ENCODE measurements around the gene GLIS1. TPM values are rescaled to one million over a fixed set of nuclear protein-coding genes. Genes with fewer than 3 reads are reported as not detected.

Gene GLIS1
- total RNA-seq, 4 donors from 2014 or later, result not detected

DNA sequence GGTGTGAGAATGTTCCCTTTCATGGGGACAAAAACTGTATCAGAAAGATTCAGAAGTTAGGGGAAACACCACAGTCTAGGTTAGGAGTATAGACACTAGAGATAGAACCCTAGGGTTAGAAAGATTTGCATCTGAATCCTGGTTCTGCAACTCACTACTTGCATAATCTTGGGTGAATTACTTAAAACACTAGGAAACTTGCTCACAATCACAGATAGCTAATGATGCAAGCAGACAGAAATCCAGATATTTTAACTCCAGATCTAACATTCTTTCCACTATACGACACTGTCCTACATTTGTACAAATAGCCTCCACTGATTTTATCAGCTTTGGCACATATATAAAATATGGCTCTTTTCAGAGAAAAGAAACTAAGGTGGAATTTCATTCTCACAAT is 30.8 kb upstream of the GLIS1 start:
- Histone ChIP-seq H3K4me1 (peaks cover 0 to 5% of the 10 kb centered on the region in 2 donors), H3K27ac (no peak overlapping the region), H3K36me3 (peaks cover 0 to 16% of the 10 kb centered on the region in 2 donors), H3K27me3 (no peaks in the 10 kb centered on the region), H3K4me3 (no peak overlapping the region), H3K9me3 (no peaks in the 10 kb centered on the region)
- intact Hi-C loops (cut with DNase I; ENCODE audit: low total_unique reads) (no loop called here), in situ Hi-C loops (cut with MboI; ENCODE audit: low sequenced_read_pairs in 4 of 4) (no loop called here)
- DNase-seq, result no peak
- no peak for ATAC-seq
- TF ChIP-seq, protein P1, sequence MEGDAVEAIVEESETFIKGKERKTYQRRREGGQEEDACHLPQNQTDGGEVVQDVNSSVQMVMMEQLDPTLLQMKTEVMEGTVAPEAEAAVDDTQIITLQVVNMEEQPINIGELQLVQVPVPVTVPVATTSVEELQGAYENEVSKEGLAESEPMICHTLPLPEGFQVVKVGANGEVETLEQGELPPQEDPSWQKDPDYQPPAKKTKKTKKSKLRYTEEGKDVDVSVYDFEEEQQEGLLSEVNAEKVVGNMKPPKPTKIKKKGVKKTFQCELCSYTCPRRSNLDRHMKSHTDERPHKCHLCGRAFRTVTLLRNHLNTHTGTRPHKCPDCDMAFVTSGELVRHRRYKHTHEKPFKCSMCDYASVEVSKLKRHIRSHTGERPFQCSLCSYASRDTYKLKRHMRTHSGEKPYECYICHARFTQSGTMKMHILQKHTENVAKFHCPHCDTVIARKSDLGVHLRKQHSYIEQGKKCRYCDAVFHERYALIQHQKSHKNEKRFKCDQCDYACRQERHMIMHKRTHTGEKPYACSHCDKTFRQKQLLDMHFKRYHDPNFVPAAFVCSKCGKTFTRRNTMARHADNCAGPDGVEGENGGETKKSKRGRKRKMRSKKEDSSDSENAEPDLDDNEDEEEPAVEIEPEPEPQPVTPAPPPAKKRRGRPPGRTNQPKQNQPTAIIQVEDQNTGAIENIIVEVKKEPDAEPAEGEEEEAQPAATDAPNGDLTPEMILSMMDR (IDR thresholded peaks at IDR 0.05 in 4 of 5, conservative IDR thresholded peaks at IDR 0.05 in 1 of 5), result no peak
- no peak for TF ChIP-seq POLR2A (IDR thresholded peaks at IDR 0.05)

DNA sequence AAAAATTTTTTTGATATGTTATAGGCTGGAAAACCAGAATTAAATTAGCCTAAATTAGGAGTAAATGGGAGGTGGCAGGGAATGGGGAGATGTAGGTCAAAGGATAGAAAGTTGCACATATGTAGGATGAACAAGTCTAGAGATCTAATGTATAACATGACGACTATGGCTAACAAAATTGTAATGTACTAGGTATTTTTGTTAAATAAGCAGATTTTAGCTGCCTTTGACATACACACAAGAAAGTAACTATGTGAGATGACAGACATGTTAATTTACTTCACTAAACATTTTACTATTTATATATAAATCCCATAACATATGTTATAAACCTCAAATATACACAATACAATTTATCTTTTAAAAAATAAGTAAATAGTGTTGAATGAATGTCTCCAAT is 30.2 kb upstream of the GLIS1 start:
- peaks cover 0 to 16% of the 10 kb centered on the region in 2 donors for H3K36me3 ChIP-seq
- ATAC-seq (no peak), DNase-seq (no peak)
- intact Hi-C loops (cut with DNase I; ENCODE audit: low total_unique reads), result no loop called here
- H3K9me3 ChIP-seq, result no peaks in the 10 kb centered on the region
- TF ChIP-seq, protein P1 (IDR thresholded peaks at IDR 0.05 in 4 of 5, conservative IDR thresholded peaks at IDR 0.05 in 1 of 5), result no peak
- in situ Hi-C loops (cut with MboI; ENCODE audit: low sequenced_read_pairs in 4 of 4), result no loop called here
- peaks cover 0 to 5% of the 10 kb centered on the region in 2 donors for H3K4me1 ChIP-seq
- H3K4me3 ChIP-seq, result no peak overlapping the region
- no peak overlapping the region for H3K27ac ChIP-seq
- H3K27me3 ChIP-seq, result no peaks in the 10 kb centered on the region

DNA sequence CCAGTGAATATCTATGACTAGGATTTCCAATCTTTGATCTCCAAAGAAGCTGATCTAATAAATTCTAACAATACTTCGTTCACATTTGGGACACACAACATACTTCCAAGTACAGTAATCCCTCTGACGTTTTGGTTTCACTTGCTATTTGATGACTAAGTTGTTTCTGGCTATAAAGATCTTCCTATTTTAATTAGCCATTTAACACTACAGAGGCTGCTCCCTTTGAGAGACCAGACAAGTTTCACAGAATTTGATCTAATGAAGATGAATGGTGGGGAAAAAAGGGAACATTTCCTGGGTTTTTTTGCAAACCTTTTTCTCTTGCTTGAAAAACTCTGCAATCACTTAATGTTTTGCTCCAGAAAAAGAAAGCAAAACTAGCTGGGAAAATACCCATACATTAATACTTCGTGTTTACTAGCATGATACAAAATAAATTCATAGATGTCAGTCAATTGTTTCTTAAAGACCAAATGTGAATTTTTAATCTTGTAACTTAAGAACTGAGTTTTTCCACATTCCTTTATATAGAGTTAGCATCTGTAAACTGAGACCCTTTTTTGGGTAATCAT is 28.0 kb upstream of the GLIS1 start:
- DNase-seq, result no peak
- Histone ChIP-seq H3K4me3 (no peak overlapping the region), H3K27ac (no peak overlapping the region), H3K9me3 (no peaks in the 10 kb centered on the region), H3K36me3 (peaks cover 0 to 11% of the 10 kb centered on the region in 2 donors), H3K27me3 (no peaks in the 10 kb centered on the region), H3K4me1 (peaks cover 0 to 5% of the 10 kb centered on the region in 2 donors)
- TF ChIP-seq, protein P1 (IDR thresholded peaks at IDR 0.05 in 4 of 5, conservative IDR thresholded peaks at IDR 0.05 in 1 of 5), result no peak
- TF ChIP-seq POLR2A (IDR thresholded peaks at IDR 0.05), result no peak
- intact Hi-C loops (cut with DNase I; ENCODE audit: low total_unique reads), result no loop called here
- no peak for ATAC-seq
- in situ Hi-C loops (cut with MboI; ENCODE audit: low sequenced_read_pairs in 4 of 4), result no loop called here

DNA sequence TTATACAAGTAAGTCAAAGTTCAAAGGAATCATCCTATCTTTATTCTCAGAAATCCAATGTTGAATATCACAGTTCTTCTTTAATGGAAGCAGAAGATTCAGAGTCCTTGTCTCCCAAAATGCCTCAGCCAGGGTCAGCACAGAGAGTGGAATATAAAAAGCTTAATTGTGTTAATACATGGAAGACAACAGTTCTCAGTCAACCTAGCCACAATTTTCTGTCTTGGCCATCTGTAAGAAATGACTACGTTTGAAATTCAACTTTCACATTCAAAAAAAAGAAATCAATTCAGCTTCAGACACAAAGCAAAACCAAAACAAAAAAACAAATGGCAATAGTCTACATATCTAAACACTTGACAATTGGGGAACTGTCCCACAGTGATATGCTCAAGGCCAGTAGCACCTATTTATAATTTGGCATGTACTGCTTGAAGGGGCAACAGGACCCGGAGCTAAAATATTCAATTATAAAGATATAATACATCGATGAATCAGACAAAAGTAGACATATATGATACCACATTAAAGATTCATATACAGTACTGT is 27.3 kb upstream of the GLIS1 start:
- no peak for DNase-seq
- peak overlapping the region in 2 of 4 donors; percentile 12 to 14 for H3K27ac ChIP-seq
- H3K4me1 ChIP-seq, result peaks cover 0 to 5% of the 10 kb centered on the region in 2 donors
- TF ChIP-seq POLR2A (IDR thresholded peaks at IDR 0.05), result no peak
- TF ChIP-seq, protein P1 (IDR thresholded peaks at IDR 0.05 in 4 of 5, conservative IDR thresholded peaks at IDR 0.05 in 1 of 5), result no peak
- no peaks in the 10 kb centered on the region for H3K27me3 ChIP-seq
- intact Hi-C loops (cut with DNase I; ENCODE audit: low total_unique reads), result no loop called here
- H3K4me3 ChIP-seq, result no peak overlapping the region
- peaks cover 0 to 8% of the 10 kb centered on the region in 2 donors for H3K36me3 ChIP-seq
- in situ Hi-C loops (cut with MboI; ENCODE audit: low sequenced_read_pairs in 4 of 4), result no loop called here
- H3K9me3 ChIP-seq, result no peaks in the 10 kb centered on the region
- ATAC-seq, result no peak
